Mucosa of gallbladder (tissue), 1 donor: ENCODE measurements around the gene LSMEM2. TPM values are rescaled to one million over a fixed set of nuclear protein-coding genes. Genes with fewer than 3 reads are reported as not detected.
A peak's percentile ranks its signal among the peaks of the same experiment; 100 is the strongest.
"Not testable (repeated sequence)": the region's sequence is repeated elsewhere in the genome, so short reads cannot be mapped to it uniquely, and the experiment has no call there.

Experiments used
- DNase-seq: peaks from one replicate; pipeline ENCODE4 v3.0.0-alpha.2; 2020; ENCODE audit warnings: low spot score
- total RNA-seq: library from RNA; stranded (reverse); gene quantifications from one replicate; pipeline ENCODE4 v1.2.1, GENCODE V29; 2021
- donor health status: DM: no; HTN: no; CAD: no.

The LSMEM2 gene
- total RNA-seq, 1 donor from 2014 or later: 0.95 TPM

DNA sequence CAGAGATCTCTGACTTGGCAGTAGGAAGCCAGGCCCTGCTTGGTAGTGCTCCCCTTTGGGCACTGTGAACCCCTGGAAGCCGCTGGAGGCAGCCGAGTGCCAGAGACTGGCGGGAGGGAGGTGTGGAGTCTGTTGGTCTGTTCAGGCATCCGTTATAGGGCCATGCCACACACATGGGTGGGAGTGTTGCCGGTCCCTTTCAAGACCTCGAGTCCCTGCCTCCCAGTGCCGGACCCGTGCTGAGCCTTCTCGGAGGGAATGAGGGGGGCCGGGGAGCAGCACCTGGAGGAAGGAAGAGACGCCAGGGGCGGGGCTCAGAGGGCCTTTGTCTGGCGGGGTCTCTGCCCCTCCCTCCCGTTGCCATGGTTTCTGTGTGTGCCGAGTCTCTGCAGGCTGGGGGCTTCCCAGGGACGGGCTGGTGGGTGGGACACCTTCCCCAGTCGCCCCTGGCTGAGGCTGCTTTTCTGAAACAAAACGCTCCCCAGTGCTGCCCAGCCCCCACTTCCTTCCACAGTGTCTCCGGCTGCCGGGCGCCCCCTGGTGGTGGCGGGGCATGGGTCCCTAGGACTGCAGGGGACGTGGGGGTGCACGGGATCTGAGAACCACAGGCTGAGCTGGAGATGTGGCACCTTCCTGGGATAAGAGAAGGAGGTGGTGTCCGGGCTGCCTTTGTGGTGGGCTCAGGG, 32.9 kb upstream of the LSMEM2 start:
- DNase-seq: peak; percentile 88

DNA sequence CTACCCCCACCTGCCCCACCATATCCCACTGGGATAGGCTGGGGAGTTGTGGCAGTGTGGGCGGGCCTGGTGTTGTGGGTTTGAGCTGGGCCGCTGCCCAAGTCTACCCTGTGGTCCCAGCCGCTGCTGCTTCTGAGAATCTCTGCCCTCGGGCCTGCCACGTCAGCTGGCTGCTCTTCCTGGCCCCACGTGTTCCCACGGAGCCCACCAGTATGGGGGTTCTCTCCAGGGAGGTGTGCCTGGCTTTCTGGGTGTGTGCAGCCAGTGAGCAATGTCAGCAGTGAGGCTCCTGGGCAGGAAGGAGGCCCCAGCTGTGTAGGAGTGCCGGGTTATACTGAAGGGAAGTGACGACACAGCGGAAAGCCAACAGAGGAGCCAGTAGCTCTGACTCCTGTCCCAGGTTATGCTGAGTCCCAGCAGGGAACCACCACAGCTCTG, 32.4 kb upstream of the LSMEM2 start:
- no peak for DNase-seq

DNA sequence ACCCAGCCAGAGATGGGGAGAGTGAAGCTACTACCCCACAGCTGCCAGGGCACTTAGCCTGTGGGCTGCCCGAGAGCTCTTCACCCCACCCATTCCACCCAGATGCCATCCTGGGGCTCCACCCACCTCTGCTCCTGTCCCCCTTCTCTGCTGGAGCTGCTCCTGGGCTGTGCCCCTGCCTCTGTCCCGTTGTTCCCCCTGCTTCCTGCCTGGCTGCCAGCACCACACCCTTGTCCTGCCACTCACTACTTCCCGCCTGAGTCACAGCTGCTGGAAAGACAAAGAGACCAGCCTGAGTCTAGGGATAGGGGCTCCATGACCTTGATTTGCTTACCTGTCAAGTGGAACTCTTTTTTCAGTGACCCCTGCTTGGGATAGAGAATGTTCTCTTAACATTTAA, 30.5 kb upstream of the LSMEM2 start:
- DNase-seq: no peak

DNA sequence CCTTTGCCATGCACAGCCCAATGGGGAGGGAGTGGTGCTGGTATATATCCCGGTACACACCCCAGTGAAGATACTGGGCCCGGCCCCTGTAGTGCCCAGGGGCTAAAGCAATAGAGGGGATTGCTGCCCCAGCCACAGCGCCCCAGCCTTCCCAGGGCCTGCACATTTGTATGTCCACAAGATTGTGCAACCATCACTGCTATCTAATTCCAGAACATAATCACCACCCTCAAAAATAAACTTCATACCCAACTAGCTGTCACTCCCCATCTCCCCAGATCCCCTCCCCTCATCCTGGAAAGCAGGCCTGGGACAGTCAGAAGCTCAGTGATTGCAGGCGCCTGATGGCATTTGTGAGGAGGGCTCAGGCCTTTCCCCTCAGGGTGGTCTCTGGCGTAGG, 29.4 kb upstream of the LSMEM2 start:
- DNase-seq: no peak

DNA sequence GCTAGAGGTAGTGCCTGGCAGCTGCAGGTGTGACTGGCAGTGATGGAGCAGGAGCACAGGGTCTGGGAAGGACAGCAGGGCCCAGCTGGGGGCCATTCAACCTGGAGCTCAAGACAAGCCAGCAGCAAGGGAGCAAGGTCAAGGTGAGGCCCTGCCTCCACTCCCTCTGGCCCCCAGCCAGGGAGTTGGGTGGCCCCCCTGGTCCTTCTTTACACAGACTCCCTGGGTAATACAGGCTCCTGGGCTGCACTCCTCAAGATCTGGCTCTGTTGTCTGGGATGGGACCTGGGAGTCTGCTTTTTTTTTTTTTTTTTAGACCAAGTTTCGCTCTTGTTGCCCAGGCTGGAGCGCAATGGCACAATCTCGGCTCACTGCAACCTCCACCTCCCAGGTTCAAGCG, 28.4 kb upstream of the LSMEM2 start:
- DNase-seq: no peak

DNA sequence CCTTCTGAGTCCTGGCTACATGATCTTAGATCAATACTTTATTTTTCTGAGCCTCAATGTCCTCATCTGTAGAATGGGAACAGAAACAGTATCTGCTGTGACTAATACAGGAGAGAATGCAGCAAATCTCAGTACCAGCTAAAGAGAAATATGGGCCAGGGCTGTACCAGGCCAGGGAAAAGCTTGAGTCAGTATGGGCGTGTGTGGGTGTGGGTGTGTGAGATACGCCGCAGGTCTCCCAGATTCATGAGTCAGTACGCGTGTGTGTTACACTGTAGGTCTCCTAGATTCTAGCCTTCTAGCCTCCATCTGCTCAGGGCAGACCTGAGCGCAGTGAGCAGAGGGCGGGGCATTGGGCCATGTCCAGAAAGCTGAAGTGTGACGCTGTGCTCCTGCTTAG, 27.7 kb upstream of the LSMEM2 start:
- no peak for DNase-seq

DNA sequence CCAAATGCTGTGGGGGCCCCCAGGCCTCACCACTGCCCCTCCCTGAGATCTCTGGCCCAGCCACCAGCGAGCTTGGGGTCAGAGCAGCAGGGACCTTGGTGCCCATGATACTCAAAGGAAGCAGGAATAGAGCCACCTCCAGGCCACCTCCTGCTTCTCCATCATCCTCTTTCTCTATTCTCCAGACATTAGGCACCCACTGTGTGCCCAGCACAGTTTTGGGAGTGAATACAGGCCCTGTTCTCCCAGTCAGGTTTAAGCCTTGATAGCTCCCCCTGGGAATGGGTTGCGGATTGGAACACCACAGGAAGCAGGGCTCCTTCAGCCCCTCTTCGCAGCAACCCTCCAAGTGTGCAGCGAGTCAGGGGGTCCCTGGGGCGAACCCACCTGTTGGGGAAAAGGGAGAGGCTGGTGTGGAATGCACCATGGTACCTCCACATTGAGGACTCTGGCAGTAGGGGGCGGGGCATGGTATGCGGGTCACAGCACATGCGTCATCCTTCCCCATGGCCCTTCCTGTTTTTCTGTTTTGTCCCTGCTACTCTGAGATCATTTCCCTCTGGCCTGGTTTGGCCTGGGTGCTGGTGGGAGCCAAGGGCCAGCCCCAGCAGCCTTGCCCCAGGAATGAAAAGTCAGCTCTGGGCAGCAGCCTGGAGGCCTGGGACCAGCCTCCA, 24.2 kb upstream of the LSMEM2 start:
- peak; percentile 64 for DNase-seq

DNA sequence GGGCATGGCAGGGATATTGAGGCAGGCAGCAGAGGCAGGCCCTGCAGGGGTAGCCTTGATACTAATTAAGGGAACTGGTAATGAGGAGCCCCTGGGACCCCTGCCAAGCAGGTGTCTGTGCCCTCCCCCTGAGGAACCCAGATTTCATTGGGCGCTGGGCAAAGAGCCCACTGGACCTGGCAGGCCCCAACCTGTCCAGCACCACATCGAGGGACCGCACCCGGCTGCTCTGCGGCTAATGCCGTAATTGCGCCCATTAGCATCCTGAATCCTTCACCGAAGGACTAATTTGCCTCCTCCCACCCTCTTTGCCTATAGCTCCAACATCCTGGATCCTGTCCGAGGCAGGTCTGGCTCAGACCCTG, 23.7 kb upstream of the LSMEM2 start:
- DNase-seq: no peak

DNA sequence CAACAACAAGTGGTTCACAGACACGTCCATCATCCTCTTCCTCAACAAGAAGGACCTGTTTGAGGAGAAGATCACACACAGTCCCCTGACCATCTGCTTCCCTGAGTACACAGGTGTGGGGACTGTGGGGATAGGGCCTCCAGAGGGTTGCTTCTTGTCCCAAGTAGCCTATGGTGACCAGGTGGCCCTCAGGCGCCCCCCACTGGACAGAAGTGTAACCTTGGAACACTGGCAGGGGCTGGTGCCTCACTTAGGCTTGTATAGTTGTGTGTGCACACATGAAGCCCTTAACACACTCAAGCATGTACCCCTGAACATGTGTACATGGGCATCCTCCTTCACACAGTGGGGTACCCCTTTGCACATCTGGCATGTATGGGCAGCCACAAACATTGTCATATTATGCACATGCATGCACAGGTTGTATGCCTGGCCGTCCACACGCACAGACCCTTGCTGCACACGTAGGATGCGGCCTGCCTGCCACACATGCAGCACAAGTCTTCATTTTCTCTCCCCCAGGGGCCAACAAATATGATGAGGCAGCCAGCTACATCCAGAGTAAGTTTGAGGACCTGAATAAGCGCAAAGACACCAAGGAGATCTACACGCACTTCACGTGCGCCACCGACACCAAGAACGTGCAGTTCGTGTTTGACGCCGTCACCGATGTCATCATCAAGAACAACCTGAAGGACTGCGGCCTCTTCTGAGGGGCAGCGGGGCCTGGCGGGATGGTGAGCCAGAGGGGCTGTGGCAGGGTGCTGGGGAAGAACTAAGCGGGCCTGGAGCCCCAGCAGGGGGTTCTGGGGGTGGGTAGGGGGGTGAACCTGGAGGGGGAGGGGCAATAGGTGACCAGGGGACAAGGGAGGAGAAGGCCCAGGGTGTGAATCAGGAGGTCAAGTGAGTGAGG, 21.7 kb upstream of the LSMEM2 start:
- DNase-seq: no peak

DNA sequence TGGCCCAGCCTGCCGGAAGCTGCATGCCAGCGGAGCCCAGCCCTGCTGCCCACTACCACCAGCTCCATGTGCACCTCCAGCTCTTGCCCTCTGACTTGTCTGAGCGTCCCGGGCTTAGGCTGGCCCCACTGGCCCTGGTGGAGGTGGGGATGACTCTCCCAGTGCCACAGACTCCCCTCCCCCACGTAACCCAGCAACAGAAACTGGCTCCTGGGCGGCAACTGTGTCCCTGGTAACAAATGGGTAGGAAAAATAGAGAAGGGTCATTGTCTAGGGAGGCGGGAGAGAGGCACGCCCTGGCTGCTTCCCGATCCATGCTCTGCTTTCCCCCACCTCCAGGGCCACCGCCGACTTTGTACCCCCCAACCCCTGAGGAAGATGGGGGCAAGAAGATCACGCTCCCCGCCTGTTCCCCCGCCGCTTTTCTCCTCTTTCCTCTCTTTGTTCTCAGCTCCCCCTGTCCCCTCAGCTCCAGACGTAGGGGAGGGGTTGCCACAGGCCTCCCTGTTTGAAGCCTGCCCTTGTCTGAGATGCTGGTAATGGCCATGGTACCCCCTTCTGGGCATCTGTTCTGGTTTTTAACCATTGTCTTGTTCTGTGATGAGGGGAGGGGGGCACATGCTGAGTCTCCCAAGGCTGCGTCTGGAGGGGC, 20.7 kb upstream of the LSMEM2 start:
- no peak for DNase-seq

DNA sequence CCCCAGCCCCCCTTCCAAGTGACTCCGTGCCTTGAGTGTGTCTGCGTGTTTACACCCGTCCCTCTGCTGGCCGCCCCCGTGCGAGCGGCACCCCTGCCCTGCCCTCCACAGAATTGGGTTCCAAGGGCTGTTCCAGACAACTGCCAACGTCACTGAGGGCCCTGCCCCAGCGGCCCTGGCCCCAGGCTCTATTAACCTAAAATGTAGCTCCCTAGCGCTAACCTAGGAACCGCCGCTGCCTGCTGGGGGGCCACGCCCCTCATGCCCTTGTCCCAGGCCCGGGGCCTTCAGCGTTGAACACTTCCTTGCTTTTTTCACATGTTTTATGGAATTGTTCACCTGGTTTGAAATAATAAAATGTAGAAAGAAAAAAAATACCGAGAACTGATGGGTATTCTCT, 19.9 kb upstream of the LSMEM2 start:
- no peak for DNase-seq

DNA sequence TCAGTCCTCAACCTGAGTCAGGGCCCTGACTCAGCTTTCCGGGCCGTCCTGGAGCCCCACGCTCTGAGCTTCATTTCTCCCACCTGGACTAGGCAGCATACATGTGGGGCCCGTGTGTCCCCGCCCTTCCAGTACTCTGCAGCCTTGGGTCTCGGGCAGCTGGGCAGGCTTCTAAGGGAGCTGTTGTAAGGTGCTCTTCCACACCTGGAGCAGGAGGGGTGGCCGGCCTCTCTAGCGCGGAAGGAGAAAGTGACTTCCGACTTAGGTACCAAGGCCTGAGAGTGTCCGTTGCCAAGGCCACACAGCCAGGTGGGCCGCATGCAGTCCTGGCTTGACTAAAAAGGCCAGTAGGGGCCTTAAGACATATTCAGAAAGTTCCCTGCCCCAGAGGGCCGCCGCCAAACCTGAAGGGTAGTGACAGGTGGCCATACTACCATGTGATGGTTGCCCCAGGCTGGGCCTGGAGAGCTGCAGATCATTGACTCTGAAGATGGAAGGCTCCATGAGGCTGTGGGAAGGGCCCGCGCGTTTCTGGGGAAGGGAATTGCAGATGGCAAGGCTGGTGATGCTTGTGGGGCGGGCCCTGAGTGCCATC, 19.4 kb upstream of the LSMEM2 start:
- no peak for DNase-seq

DNA sequence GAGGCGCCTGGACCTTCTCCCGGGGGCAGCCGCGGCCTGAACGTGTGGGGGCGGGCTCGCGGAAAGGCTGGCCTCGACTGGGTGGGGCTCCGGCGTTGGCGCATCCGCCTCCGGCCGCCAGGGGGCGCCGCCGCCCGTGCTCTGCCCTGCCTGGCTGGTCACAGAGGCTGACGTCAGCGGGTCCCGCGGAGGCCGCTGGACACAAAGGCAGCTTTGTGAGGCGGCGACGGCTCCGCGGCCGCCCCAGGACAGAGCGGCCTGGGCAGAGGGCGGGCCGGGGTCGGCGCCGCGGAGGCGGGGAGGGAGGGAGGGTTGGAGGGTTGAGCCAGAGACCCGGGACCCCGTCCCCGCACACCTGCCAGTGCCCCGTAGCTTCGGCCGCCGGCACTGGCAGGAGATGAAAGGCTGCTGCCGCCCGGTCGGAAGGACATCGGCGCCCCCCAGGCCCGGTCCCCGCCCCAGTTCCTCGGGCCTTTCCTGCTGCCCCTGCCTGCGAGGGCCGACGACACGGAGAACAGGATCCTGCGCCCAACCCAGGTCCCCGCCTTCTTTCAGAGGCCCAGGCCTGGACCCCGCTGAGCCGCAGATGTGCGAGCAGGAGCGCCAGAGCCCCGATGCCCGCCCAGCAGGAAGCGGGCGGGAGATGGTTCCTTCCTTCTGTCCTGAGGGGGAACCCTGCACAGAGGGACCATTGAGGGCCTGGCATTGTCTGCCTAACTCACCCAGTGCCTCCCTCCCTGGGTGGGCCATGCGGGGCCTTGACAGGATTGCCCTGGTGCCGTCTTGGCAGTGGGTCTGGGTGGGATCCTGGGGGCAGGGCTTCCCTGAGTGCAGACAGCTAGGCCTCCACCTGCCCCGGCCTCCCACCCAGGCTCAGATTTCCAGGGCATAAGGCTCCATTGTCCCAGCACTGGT, 18.6 kb upstream of the LSMEM2 start:
- DNase-seq: peak; percentile 95

DNA sequence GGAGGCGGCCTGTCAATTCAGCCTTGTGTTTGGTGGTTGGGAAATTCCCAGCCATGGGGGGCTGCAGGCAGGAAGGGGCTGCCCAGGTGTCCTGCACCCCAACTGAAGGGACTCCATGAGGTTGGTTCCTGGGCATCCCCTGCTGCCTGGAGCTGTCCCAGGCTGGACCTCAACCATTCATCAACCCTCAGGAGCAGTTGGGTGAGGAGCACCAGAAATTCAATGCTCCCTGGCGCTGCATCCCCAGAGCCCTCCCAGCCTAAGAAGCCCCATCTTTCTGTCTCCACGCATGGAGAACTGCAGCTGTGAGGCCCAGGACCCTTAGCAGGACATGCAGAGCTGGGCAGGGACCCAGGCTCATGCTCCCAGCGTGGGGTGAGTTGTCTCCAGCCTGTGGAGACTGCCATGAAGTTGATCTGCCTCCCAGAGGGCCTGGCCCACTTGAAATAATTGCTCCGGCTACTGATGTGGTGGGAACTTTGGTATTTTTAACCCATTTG, 17.9 kb upstream of the LSMEM2 start:
- no peak for DNase-seq

DNA sequence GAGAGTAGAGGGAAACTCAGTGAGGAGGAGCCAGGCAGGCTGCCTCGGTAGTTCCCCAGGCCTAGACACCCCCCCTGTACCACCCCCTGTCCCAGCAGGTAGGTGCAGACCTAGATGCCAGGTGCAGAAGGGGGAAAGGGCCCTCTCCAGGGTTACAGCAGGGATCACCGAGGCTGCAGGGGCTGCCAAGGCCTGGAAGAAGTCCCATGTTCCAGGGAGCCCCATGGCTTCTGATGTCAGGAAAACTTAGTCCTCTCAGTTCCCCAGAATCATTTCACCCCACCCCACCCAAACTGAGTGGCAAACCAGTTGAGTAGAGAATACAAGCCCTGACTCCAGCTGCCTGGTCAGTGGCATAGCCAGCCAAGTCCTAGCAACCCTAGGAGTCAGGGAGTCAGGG, 17.4 kb upstream of the LSMEM2 start:
- no peak for DNase-seq

DNA sequence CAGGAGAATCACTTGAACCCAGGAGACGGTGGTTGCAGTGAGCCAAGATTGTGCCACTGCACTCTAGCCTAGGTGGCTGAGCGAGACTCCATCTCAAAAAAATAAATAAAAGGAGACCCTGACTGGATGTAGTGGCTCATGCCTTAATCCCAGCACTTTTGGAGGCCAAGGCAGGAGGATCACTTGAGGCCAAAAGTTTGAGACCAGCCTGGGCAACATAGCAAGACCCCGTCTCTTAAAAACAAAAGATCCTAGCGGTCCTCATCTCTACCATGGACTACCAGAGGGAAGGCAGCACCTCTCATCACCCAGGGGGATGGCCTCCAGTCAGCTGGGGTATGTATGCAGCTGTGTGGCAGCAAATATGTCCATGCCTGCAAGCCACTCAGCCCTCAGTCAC, 16.7 kb upstream of the LSMEM2 start:
- not testable (repeated sequence) for DNase-seq

DNA sequence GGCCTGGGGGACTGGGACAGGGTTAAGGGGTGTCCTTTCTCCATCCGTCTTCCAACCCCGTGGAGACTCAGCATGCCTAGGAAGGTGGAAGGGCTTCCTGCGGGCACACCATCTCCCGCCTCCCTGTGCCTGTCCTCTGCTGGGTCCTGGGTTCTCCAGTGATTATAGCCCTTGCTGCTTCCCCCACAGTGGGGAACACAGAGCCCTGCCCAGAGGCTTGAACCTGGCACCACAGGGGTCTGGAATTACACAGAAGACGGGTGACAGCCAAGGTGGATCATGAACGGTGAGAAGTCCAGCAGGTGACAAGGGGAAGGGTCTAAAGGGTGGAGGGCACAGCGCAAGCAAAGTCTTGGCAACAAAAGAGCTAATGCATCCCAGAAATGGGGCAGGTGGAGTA, 16.1 kb upstream of the LSMEM2 start:
- DNase-seq: no peak

DNA sequence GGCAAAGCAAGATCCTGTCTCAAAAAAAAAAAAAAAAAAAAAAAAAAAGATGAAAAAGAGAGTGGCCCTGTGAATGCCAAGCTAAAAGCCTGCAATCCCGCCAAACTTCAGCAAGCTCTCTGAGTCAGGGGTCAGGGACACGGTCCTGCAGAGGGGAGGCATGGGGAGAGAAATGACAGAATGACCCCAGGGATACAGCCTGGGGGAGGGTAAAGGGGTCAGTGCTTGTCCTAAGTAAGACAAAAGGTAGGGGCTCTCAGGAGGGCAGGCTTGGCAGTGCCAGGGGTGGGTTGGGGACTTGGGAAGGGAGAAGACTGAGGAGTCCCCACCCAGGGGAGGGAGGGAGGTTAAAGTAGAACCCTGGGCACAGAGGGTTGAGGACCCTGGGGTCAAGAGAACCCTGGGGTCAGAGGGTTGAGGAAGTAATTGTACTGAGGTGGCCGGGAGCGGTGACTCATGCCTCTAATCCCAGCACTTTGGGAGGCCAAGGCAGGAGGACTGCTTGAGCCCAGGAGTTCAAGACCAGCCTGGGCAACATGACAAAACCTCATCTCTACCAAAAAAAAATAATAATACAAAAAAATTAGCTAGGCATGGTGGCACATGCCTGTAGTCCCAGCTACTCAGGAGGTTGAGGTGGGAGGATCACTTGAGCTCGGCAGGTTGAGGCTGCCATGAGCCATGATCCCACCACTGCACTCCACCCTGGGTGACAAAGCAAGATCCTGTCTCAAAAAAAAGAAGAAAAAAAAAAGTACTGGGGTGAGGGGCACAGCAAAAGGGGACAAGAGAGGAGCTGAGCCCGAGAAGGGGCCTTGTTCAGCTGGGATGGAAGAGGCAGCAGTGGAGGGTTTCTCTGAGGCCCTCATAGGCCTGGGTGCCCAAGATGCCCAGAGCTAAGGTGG, 15.2 kb upstream of the LSMEM2 start:
- no peak for DNase-seq

DNA sequence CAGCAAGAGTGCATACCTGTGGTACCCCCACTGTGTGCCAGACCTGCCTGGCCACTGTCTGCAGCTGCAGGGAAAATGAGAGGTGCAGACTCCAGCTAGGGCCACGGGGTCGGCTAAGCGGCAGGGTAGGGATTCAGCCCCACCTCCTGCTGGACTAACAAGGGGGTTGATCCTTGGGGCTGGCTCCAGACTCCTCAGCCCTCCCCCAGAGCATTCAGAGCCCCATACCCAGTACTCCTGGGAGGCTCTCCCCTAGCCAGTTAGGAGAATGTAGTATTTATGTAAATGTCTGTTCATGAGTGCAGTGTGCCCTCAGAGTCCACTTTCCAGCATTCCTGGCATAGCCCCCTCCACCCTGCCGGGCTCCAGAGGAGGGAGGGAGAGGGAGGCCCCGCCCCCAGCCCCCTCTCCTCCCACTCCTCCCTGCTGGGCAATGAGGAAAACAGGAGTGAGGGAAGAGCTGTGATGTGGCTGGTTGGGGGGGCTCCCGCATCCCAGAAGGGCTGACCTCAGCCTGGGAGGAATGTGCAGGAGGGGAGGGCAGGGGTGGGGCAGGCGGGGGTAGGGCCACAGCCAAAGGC, 14.4 kb upstream of the LSMEM2 start:
- DNase-seq: peak; percentile 78
